GM23338 (cell line): ENCODE results near the gene CCN5. TPM values are rescaled to one million over a fixed set of nuclear protein-coding genes. Genes with fewer than 3 reads are reported as not detected.

Source experiments
- ATAC-seq: fragments of 200-7000 bp; cut with Tn5 transposase; 3 replicates; pipeline ENCODE4 v1.9.1; 2020
- DNase-seq: peaks from one replicate; pipeline ENCODE4 v3.0.0-alpha.2; 2015; ENCODE audit warnings: low spot score
- H2AFZ ChIP-seq: fragments of 200-600 bp; sonication (generic); 2 replicates; pipeline ENCODE4 v1.8.0; 2016; ENCODE audit warnings: antibody characterized with exemption, mild to moderate bottlenecking, moderate library complexity
- H3F3A ChIP-seq: fragments of 200-600 bp; sonication (generic); replicated peaks from 2 replicates; pipeline ENCODE4 v1.8.0; 2017; ENCODE audit warnings: antibody characterized with exemption, mixed run types, low read depth
- H3K27ac ChIP-seq: fragments of 200-600 bp; sonication (generic); 2 replicates; pipeline ENCODE4 v1.6.1; 2016; ENCODE audit warnings: low read depth
- H3K27me3 ChIP-seq: fragments of 200-600 bp; sonication (generic); 2 replicates; pipeline ENCODE4 v1.8.0; 2016; ENCODE audit warnings: mild to moderate bottlenecking, mixed run types, moderate library complexity; ENCODE audit not compliant: insufficient read depth
- H3K36me3 ChIP-seq: fragments of 200-600 bp; sonication (generic); 2 replicates; pipeline ENCODE4 v1.8.0; 2016; ENCODE audit warnings: mild to moderate bottlenecking; ENCODE audit not compliant: insufficient read depth
- H3K4me1 ChIP-seq: fragments of 200-600 bp; sonication (generic); 2 replicates; pipeline ENCODE4 v1.8.0; 2016; ENCODE audit warnings: mild to moderate bottlenecking, moderate library complexity; ENCODE audit not compliant: insufficient read depth
- H3K4me2 ChIP-seq: fragments of 200-600 bp; sonication (generic); 2 replicates; pipeline ENCODE4 v1.7.1; 2017; ENCODE audit warnings: mixed run types
- H3K4me3 ChIP-seq: fragments of 200-600 bp; sonication (generic); 2 replicates; pipeline ENCODE4 v1.6.1; 2016; ENCODE audit warnings: mixed run types
- H3K79me2 ChIP-seq: fragments of 200-600 bp; sonication (generic); replicated peaks from 2 replicates; pipeline ENCODE4 v1.8.0; 2017; ENCODE audit warnings: mild to moderate bottlenecking; ENCODE audit not compliant: insufficient read depth
- H3K9me2 ChIP-seq: fragments of 200-600 bp; sonication (generic); 2 replicates; pipeline ENCODE4 v1.8.0; 2017; ENCODE audit not compliant: insufficient read depth
- H4K20me1 ChIP-seq: fragments of 200-600 bp; sonication (generic); replicated peaks from 2 replicates; pipeline ENCODE4 v1.8.0; 2017; ENCODE audit warnings: mild to moderate bottlenecking; ENCODE audit not compliant: insufficient read depth
- H3K27ac Mint-ChIP-seq: 2 replicates; pipeline ENCODE4 v1.8.0; 2020; ENCODE audit warnings: inconsistent platforms, mild to moderate bottlenecking, moderate library complexity, mixed read lengths
- H3K27me3 Mint-ChIP-seq: 3 replicates; pipeline ENCODE4 v1.8.0; 2022; ENCODE audit warnings: low read depth, mild to moderate bottlenecking, moderate library complexity, mixed read lengths, inconsistent platforms; ENCODE audit not compliant: insufficient read depth, poor library complexity
- H3K36me3 Mint-ChIP-seq: 3 replicates; pipeline ENCODE4 v1.8.0; 2021; ENCODE audit warnings: low read depth, mild to moderate bottlenecking, inconsistent platforms, moderate library complexity, mixed read lengths
- H3K4me1 Mint-ChIP-seq: 3 replicates; pipeline ENCODE4 v1.8.0; 2020; ENCODE audit warnings: mild to moderate bottlenecking, inconsistent platforms, mixed read lengths
- H3K4me3 Mint-ChIP-seq: 3 replicates; pipeline ENCODE4 v1.8.0; 2021; ENCODE audit warnings: moderate library complexity, mild to moderate bottlenecking, inconsistent platforms, mixed read lengths
- H3K9me3 Mint-ChIP-seq: 3 replicates; pipeline ENCODE4 v1.8.0; 2020; ENCODE audit warnings: moderate library complexity, mild to moderate bottlenecking, inconsistent platforms, mixed read lengths
- JUNB ChIP-seq: IDR thresholded peaks from one replicate; pipeline ENCODE4 v1.6.1; 2016; ENCODE audit warnings: antibody characterized with exemption; ENCODE audit not compliant: unreplicated experiment
- POLR2AphosphoS5 ChIP-seq: IDR thresholded peaks from 2 replicates; pipeline ENCODE4 v1.6.1; 2016; ENCODE audit warnings: antibody characterized with exemption, low read depth
- ZNF114 ChIP-seq: fragments of 250-450 bp; sonication (Bioruptor Pico); IDR thresholded peaks from 2 replicates; pipeline ENCODE4 v1.5.0; 2020; ENCODE audit warnings: mild to moderate bottlenecking, moderate library complexity
- ZNF331 ChIP-seq: fragments of 250-450 bp; sonication (Bioruptor Pico); IDR thresholded peaks from 2 replicates; pipeline ENCODE4 v1.5.0; 2020; ENCODE audit warnings: low read depth, mild to moderate bottlenecking, moderate library complexity
- polyA plus RNA-seq: library from polyadenylated mRNA; unstranded; fragments of >200 nt; fragmentation: Nextera tagmentation; extraction: Ambion mirVana; gene quantifications from 2 replicates; pipeline ENCODE4 v1.2.1, GENCODE V29; 2016
- total RNA-seq: library from RNA; depleted of rRNA; stranded (reverse); fragments of >200 nt; shearing (Covaris generic); gene quantifications from 2 replicates; pipeline ENCODE4 v1.2.3, GENCODE V29; 2014
- TF ChIP-seq, protein P1 (sequence below): IDR thresholded peaks from one replicate; pipeline ENCODE4 v1.6.1; 2018; ENCODE audit warnings: antibody characterized with exemption; ENCODE audit not compliant: unreplicated experiment
- TF ChIP-seq, protein P2 (sequence below), 2 experiments: fragments of 200-600 bp in 1 of 2; sonication (generic) in 1 of 2; conservative IDR thresholded peaks; 2 replicates each; pipeline versions ENCODE4 v1.5.1 to v1.6.1; 2016 to 2017; ENCODE audit warnings: antibody characterized with exemption in 2 of 2, low read depth in 2 of 2, mild to moderate bottlenecking in 2 of 2, moderate library complexity in 1 of 2
- TF ChIP-seq, protein P3 (sequence below): fragments of 250-450 bp; sonication (Bioruptor Pico); IDR thresholded peaks from 2 replicates; pipeline ENCODE4 v1.5.0; 2020; ENCODE audit warnings: mild to moderate bottlenecking, moderate library complexity

Gene CCN5
- total and polyA plus RNA-seq, 2 experiments from 2014 or later = not detected

DNA sequence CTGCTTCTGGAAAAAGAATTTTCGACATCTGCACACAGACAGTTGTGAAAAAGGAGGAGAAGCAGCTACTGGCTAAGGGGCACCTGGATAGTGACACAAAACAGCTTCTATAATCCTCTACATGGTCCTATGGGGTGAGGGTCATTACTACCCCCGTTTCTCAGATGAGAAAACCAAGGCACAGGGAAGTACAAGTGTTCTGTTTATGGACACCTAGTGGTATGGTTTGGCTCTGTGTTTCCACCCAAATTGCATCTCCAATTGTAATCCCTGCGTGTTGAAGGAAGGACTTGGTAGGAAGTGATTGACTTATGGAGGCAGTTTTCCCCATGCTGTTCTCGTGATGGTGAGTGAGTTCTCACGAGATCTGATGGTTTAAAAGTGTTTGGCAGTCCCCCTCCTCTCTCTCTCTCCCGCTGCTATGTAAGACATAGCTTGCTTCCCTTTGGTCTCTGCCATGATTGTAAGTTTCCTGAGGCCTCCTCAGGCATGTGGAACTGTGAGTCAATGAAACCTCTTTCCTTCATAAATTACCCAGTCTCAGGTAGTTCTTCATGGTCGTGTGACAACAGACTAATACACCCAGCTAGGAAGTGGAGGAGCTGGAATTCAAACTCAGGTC, 28.0 kb downstream of the CCN5 start (continued):
- TF ChIP-seq, protein P1, sequence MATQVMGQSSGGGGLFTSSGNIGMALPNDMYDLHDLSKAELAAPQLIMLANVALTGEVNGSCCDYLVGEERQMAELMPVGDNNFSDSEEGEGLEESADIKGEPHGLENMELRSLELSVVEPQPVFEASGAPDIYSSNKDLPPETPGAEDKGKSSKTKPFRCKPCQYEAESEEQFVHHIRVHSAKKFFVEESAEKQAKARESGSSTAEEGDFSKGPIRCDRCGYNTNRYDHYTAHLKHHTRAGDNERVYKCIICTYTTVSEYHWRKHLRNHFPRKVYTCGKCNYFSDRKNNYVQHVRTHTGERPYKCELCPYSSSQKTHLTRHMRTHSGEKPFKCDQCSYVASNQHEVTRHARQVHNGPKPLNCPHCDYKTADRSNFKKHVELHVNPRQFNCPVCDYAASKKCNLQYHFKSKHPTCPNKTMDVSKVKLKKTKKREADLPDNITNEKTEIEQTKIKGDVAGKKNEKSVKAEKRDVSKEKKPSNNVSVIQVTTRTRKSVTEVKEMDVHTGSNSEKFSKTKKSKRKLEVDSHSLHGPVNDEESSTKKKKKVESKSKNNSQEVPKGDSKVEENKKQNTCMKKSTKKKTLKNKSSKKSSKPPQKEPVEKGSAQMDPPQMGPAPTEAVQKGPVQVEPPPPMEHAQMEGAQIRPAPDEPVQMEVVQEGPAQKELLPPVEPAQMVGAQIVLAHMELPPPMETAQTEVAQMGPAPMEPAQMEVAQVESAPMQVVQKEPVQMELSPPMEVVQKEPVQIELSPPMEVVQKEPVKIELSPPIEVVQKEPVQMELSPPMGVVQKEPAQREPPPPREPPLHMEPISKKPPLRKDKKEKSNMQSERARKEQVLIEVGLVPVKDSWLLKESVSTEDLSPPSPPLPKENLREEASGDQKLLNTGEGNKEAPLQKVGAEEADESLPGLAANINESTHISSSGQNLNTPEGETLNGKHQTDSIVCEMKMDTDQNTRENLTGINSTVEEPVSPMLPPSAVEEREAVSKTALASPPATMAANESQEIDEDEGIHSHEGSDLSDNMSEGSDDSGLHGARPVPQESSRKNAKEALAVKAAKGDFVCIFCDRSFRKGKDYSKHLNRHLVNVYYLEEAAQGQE = no peak

DNA sequence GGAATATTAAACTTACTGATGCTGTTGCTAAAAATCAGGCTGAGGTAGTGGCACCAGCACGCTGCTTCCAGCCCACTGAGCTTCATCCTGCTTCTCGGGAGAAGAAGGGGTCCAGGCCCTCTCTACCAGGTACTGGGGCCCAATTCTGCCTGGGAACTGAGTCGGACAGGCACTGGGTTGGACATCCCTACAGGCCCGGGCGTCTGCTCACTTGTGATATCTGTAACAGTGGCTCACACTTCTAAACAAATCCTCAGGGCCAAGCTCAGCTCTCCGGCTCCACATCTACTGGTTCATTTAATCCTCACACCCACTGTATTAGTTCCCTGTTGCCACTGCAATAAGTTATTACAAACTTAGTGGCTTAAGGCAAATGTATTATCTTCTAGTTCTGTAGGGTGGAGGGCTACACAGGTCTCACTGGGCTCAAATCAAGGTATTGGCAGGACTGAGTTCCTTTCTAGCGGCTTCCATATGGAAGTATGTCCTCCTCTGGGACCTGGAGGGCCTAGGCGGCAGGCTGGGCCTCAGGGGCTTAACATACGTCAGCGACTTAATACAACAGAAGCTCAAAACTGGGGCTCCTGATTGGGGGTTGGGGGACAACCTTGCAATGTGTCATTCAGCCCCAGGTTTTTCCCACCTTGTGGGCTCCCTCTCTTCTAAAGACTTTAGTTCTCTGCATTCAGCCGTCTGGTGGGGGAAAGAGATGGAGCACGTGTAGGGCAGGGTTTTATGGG, 28.9 kb downstream of the CCN5 start:
- Histone ChIP-seq H3K79me2 (no peaks in the 10 kb centered on the region), H3K9me2 (no peaks in the 10 kb centered on the region), H2AFZ (no peak overlapping the region), H3K27ac (no peak overlapping the region), H3K4me2 (no peak overlapping the region), H3F3A (peaks cover 22% of the 10 kb centered on the region), H3K4me1 (peaks cover 12% of the 10 kb centered on the region), H4K20me1 (no peaks in the 10 kb centered on the region), H3K27me3 (peaks cover 25% of the 10 kb centered on the region), H3K36me3 (no peaks in the 10 kb centered on the region), H3K4me3 (no peak overlapping the region)
- DNase-seq (no peak), ATAC-seq (no peak)
- TF ChIP-seq ZNF331 = no peak
- no peak overlapping the region for H3K27ac Mint-ChIP-seq
- H3K4me1 Mint-ChIP-seq = peaks cover 18% of the 10 kb centered on the region
- no peaks in the 10 kb centered on the region for H3K36me3 Mint-ChIP-seq
- no peak overlapping the region for H3K4me3 Mint-ChIP-seq
- H3K27me3 Mint-ChIP-seq = peaks cover 38% of the 10 kb centered on the region
- H3K9me3 Mint-ChIP-seq = no peaks in the 10 kb centered on the region; the same call in 2 of the 3 replicates

DNA sequence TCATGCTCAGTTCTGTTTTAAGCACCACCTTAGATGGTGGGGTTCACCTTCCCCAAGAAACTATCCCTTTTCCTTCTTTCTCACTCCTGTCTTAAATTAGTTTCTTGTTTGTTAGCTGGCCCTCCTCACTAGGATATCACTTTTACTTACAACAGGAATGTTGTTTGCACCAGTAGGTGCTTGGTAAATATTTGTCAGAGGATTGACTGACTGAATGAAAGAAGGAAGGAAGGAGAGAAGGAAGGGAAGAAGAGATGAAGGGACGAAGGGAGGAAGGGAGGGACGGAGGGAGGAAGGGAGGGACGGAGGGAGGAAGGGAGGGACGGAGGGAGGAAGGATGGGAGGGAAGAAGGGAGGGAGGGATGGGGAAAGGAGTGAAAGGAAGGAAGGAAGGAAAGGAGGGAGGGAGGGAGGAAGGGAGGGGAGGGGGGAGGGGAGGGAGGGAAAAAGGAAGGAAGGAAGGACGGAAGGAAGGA, 30.0 kb downstream of the CCN5 start:
- Mint-ChIP-seq H3K36me3 (no peaks in the 10 kb centered on the region), H3K4me3 (peak overlapping the region; percentile 72), H3K27me3 (peaks cover 39% of the 10 kb centered on the region), H3K9me3 (no peaks in the 10 kb centered on the region), H3K4me1 (peaks cover 18% of the 10 kb centered on the region), H3K27ac (no peak overlapping the region)
- Histone ChIP-seq H3K9me2 (no peaks in the 10 kb centered on the region), H3K4me1 (peaks cover 12% of the 10 kb centered on the region), H3F3A (peaks cover 22% of the 10 kb centered on the region), H3K36me3 (no peaks in the 10 kb centered on the region), H3K79me2 (no peaks in the 10 kb centered on the region), H3K4me2 (0 out of 2 replicates have a peak overlapping the region, but pooled peaks have one; percentile 96), H3K27ac (no peak overlapping the region), H2AFZ (no peak overlapping the region), H3K4me3 (peak overlapping the region; percentile 83), H4K20me1 (no peaks in the 10 kb centered on the region), H3K27me3 (peaks cover 25% of the 10 kb centered on the region)
- no peak for DNase-seq
- ATAC-seq = no peak
- TF ChIP-seq, protein P2, sequence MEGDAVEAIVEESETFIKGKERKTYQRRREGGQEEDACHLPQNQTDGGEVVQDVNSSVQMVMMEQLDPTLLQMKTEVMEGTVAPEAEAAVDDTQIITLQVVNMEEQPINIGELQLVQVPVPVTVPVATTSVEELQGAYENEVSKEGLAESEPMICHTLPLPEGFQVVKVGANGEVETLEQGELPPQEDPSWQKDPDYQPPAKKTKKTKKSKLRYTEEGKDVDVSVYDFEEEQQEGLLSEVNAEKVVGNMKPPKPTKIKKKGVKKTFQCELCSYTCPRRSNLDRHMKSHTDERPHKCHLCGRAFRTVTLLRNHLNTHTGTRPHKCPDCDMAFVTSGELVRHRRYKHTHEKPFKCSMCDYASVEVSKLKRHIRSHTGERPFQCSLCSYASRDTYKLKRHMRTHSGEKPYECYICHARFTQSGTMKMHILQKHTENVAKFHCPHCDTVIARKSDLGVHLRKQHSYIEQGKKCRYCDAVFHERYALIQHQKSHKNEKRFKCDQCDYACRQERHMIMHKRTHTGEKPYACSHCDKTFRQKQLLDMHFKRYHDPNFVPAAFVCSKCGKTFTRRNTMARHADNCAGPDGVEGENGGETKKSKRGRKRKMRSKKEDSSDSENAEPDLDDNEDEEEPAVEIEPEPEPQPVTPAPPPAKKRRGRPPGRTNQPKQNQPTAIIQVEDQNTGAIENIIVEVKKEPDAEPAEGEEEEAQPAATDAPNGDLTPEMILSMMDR (conservative IDR thresholded peaks at IDR 0.05; ENCODE audit: low read depth in 2 of 2) = no peak
- no peak for TF ChIP-seq ZNF114 (CRISPR knock-in tag)
- no peak for TF ChIP-seq POLR2AphosphoS5
- TF ChIP-seq, protein P3, sequence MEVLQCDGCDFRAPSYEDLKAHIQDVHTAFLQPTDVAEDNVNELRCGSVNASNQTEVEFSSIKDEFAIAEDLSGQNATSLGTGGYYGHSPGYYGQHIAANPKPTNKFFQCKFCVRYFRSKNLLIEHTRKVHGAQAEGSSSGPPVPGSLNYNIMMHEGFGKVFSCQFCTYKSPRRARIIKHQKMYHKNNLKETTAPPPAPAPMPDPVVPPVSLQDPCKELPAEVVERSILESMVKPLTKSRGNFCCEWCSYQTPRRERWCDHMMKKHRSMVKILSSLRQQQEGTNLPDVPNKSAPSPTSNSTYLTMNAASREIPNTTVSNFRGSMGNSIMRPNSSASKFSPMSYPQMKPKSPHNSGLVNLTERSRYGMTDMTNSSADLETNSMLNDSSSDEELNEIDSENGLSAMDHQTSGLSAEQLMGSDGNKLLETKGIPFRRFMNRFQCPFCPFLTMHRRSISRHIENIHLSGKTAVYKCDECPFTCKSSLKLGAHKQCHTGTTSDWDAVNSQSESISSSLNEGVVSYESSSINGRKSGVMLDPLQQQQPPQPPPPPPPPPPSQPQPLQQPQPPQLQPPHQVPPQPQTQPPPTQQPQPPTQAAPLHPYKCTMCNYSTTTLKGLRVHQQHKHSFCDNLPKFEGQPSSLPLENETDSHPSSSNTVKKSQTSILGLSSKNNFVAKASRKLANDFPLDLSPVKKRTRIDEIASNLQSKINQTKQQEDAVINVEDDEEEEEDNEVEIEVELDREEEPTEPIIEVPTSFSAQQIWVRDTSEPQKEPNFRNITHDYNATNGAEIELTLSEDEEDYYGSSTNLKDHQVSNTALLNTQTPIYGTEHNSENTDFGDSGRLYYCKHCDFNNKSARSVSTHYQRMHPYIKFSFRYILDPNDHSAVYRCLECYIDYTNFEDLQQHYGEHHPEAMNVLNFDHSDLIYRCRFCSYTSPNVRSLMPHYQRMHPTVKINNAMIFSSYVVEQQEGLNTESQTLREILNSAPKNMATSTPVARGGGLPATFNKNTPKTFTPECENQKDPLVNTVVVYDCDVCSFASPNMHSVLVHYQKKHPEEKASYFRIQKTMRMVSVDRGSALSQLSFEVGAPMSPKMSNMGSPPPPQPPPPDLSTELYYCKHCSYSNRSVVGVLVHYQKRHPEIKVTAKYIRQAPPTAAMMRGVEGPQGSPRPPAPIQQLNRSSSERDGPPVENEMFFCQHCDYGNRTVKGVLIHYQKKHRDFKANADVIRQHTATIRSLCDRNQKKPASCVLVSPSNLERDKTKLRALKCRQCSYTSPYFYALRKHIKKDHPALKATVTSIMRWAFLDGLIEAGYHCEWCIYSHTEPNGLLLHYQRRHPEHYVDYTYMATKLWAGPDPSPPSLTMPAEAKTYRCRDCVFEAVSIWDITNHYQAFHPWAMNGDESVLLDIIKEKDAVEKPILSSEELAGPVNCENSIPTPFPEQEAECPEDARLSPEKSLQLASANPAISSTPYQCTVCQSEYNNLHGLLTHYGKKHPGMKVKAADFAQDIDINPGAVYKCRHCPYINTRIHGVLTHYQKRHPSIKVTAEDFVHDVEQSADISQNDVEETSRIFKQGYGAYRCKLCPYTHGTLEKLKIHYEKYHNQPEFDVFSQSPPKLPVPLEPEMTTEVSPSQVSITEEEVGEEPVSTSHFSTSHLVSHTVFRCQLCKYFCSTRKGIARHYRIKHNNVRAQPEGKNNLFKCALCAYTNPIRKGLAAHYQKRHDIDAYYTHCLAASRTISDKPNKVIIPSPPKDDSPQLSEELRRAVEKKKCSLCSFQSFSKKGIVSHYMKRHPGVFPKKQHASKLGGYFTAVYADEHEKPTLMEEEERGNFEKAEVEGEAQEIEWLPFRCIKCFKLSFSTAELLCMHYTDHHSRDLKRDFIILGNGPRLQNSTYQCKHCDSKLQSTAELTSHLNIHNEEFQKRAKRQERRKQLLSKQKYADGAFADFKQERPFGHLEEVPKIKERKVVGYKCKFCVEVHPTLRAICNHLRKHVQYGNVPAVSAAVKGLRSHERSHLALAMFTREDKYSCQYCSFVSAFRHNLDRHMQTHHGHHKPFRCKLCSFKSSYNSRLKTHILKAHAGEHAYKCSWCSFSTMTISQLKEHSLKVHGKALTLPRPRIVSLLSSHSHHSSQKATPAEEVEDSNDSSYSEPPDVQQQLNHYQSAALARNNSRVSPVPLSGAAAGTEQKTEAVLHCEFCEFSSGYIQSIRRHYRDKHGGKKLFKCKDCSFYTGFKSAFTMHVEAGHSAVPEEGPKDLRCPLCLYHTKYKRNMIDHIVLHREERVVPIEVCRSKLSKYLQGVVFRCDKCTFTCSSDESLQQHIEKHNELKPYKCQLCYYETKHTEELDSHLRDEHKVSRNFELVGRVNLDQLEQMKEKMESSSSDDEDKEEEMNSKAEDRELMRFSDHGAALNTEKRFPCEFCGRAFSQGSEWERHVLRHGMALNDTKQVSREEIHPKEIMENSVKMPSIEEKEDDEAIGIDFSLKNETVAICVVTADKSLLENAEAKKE (CRISPR knock-in tag) = no peak
- TF ChIP-seq JUNB = no peak
